PC-9 (cell line): ENCODE results near the gene ACYP1. TPM values are rescaled to one million over a fixed set of nuclear protein-coding genes. Genes with fewer than 3 reads are reported as not detected.

Experiments used
- BruUV-seq: library from RNA; stranded (reverse); fragments of 400-500 nt; replicated peaks from 2 replicates; lab custom pipeline; 2021; lab: Mats Ljungman, UMichigan
- CTCF ChIA-PET: fragments of 300-600 bp; sonication (Branson Sonifier 250); formaldehyde crosslinking; loops from one replicate; lab custom pipeline; 2022; ENCODE audit warnings: antibody characterized with exemption; lab: Charles Lee
- POLR2A ChIA-PET: fragments of 300-600 bp; sonication (Branson Sonifier 250); formaldehyde crosslinking; loops from one replicate; lab custom pipeline; 2022; ENCODE audit warnings: antibody characterized with exemption; ENCODE audit not compliant: unreplicated experiment; lab: Charles Lee
- DNase-seq, 2 experiments: peaks; one replicate each; pipeline versions ENCODE4 v3.0.0 to v3.0.0-alpha.2; 2015 to 2022; ENCODE audit warnings: mixed read lengths in 1 of 2
- H2AFZ ChIP-seq: fragments of 200-600 bp; sonication (generic); 2 replicates; pipeline ENCODE4 v1.8.1; 2017; ENCODE audit warnings: antibody characterized with exemption
- H3F3A ChIP-seq: fragments of 200-600 bp; sonication (generic); 2 replicates; pipeline ENCODE4 v1.8.1; 2017; ENCODE audit warnings: antibody characterized with exemption, mild to moderate bottlenecking, low read depth; ENCODE audit not compliant: insufficient read depth
- H3K27ac ChIP-seq: fragments of 200-600 bp; sonication (generic); 2 replicates; pipeline ENCODE4 v1.6.1; 2016; ENCODE audit warnings: mixed run types
- H3K27me3 ChIP-seq: fragments of 200-600 bp; sonication (generic); 2 replicates; pipeline ENCODE4 v1.6.1; 2016; ENCODE audit warnings: low read depth, mixed run types; ENCODE audit not compliant: insufficient read depth
- H3K36me3 ChIP-seq: fragments of 200-600 bp; sonication (generic); 2 replicates; pipeline ENCODE4 v1.6.1; 2016; ENCODE audit warnings: low read depth, mixed run types
- H3K4me1 ChIP-seq: fragments of 200-600 bp; sonication (generic); replicated peaks from 2 replicates; pipeline ENCODE4 v1.6.1; 2016; ENCODE audit warnings: mixed run types; ENCODE audit not compliant: insufficient read depth
- H3K4me2 ChIP-seq: fragments of 200-600 bp; sonication (generic); 2 replicates; pipeline ENCODE4 v1.6.1; 2017; ENCODE audit warnings: mixed run types
- H3K4me3 ChIP-seq: fragments of 200-600 bp; sonication (generic); 2 replicates; pipeline ENCODE4 v1.6.1; 2016; ENCODE audit warnings: mixed run types
- H3K79me2 ChIP-seq: fragments of 200-600 bp; sonication (generic); 2 replicates; pipeline ENCODE4 v1.6.1; 2017; ENCODE audit warnings: low read depth, mixed run types
- H3K9me2 ChIP-seq: fragments of 200-600 bp; sonication (generic); 2 replicates; pipeline ENCODE4 v1.8.1; 2017; ENCODE audit warnings: mild to moderate bottlenecking; ENCODE audit not compliant: insufficient read depth
- H3K9me3 ChIP-seq: fragments of 200-600 bp; sonication (generic); 2 replicates; pipeline ENCODE4 v1.8.1; 2016; ENCODE audit warnings: low read depth; ENCODE audit not compliant: insufficient read depth
- H4K20me1 ChIP-seq: fragments of 200-600 bp; sonication (generic); 2 replicates; pipeline ENCODE4 v1.8.1; 2017; ENCODE audit not compliant: insufficient read depth
- EZH2 ChIP-seq: fragments of 200-600 bp; sonication (generic); IDR thresholded peaks from 2 replicates; pipeline ENCODE4 v1.8.0; 2017; ENCODE audit warnings: antibody characterized with exemption, low read depth
- intact Hi-C: fragments of 100-400 bp; cut with micrococcal nuclease; formaldehyde crosslinking; loops from one replicate; pipeline ENCODE4 v1.10.0; 2022; ENCODE audit not compliant: unreplicated experiment
- total RNA-seq: library from RNA; stranded (reverse); gene quantifications from 2 replicates; pipeline ENCODE4 v1.2.3, GENCODE V29; 2021
- TF ChIP-seq, protein P1 (sequence below): fragments of 200-600 bp; sonication (generic); conservative IDR thresholded peaks from 2 replicates; pipeline ENCODE4 v1.6.1; 2017; ENCODE audit warnings: mixed run types, antibody characterized with exemption, mild to moderate bottlenecking, moderate library complexity

The ACYP1 gene
- total RNA-seq, 1 experiment from 2014 or later, result 98.9 TPM

DNA sequence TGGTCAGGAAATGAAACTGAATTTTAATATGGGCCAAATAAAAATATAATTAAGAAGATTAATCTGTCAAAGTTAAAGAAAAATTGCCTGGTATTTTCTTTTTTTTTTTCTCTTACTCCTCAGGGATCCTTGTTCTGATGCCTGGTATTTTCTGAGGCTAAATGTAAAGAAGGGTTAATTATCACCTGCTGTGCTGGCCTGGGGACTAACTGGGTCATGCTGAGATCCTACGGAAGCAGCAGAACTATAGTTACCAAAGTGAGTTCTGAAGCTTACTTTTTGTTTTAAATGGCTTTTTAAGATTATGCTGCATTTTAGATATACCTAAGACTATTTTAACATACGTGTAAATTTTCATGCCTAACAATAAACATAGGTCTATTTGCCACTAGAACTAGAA lies 28.9 kb upstream of the ACYP1 start:
- no peak for DNase-seq
- intact Hi-C loops, result no loop called here
- no peak for TF ChIP-seq EZH2
- TF ChIP-seq, protein P1, sequence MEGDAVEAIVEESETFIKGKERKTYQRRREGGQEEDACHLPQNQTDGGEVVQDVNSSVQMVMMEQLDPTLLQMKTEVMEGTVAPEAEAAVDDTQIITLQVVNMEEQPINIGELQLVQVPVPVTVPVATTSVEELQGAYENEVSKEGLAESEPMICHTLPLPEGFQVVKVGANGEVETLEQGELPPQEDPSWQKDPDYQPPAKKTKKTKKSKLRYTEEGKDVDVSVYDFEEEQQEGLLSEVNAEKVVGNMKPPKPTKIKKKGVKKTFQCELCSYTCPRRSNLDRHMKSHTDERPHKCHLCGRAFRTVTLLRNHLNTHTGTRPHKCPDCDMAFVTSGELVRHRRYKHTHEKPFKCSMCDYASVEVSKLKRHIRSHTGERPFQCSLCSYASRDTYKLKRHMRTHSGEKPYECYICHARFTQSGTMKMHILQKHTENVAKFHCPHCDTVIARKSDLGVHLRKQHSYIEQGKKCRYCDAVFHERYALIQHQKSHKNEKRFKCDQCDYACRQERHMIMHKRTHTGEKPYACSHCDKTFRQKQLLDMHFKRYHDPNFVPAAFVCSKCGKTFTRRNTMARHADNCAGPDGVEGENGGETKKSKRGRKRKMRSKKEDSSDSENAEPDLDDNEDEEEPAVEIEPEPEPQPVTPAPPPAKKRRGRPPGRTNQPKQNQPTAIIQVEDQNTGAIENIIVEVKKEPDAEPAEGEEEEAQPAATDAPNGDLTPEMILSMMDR, result no peak
- no peaks in the 10 kb centered on the region for H3K4me1 ChIP-seq
- H3F3A ChIP-seq, result peaks cover 16% of the 10 kb centered on the region
- H3K36me3 ChIP-seq, result peaks cover 67% of the 10 kb centered on the region
- H3K27me3 ChIP-seq, result no peaks in the 10 kb centered on the region
- H3K27ac ChIP-seq, result no peak overlapping the region
- no peak overlapping the region for H3K4me3 ChIP-seq
- no peak overlapping the region for H3K4me2 ChIP-seq
- H3K9me2 ChIP-seq, result no peaks in the 10 kb centered on the region
- H2AFZ ChIP-seq, result no peak overlapping the region
- ChIA-PET CTCF (interaction anchor here (0.5 to 0.6 kb wide), 2 partner anchors 27 to 299 kb away, joined by 3 to 5 read pairs; no protein-coding TSS in a partner anchor), POLR2A (interaction anchor here (0.6 kb wide), 1 partner anchor 210 kb away, joined by 4 read pairs; no protein-coding TSS in a partner anchor)
- H3K9me3 ChIP-seq, result no peaks in the 10 kb centered on the region
- peaks cover 5% of the 10 kb centered on the region; the same call in 1 of the 2 replicates for H4K20me1 ChIP-seq
- BruUV-seq, result no TSS peak
- H3K79me2 ChIP-seq, result no peaks in the 10 kb centered on the region

DNA sequence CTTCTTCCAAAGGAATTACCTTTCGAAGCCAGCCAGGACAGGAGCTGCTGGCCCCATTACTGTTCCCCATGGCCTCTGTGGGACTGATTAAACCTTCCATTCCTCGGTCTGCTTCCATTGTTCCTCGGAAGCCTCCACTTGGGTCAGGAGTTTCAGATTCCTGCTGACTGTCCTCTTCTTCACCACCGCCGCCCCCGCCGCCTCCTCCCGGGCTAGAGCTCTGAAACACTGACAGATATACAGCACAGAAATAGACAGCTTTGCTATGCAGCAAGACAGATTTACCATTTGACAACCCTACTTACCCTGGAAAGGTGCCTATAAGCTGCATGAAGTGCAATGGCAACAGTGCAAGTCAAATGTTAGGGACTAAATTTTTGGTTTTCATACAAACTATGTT lies 27.4 kb upstream of the ACYP1 start:
- ChIA-PET CTCF (interaction anchor here (0.6 kb wide), 1 partner anchor 52 kb away, joined by 3 read pairs; no protein-coding TSS in a partner anchor), POLR2A (interaction anchor here (0.6 kb wide), 1 partner anchor 956 kb away, joined by 4 read pairs; no protein-coding TSS in a partner anchor)
- no peaks in the 10 kb centered on the region for H3K79me2 ChIP-seq
- H3K4me3 ChIP-seq, result no peak overlapping the region
- no peaks in the 10 kb centered on the region for H3K9me3 ChIP-seq
- peaks cover 67% of the 10 kb centered on the region for H3K36me3 ChIP-seq
- BruUV-seq, result no TSS peak
- H2AFZ ChIP-seq, result no peak overlapping the region
- H3K27me3 ChIP-seq, result no peaks in the 10 kb centered on the region
- H3F3A ChIP-seq, result peaks cover 16% of the 10 kb centered on the region
- intact Hi-C loops, result no loop called here
- H3K4me1 ChIP-seq, result no peaks in the 10 kb centered on the region
- no peak overlapping the region for H3K4me2 ChIP-seq
- H4K20me1 ChIP-seq, result peaks cover 5% of the 10 kb centered on the region; the same call in 1 of the 2 replicates
- TF ChIP-seq, protein P1, result no peak
- no peak for TF ChIP-seq EZH2
- no peak overlapping the region for H3K27ac ChIP-seq
- DNase-seq, result no peak
- H3K9me2 ChIP-seq, result no peaks in the 10 kb centered on the region

DNA sequence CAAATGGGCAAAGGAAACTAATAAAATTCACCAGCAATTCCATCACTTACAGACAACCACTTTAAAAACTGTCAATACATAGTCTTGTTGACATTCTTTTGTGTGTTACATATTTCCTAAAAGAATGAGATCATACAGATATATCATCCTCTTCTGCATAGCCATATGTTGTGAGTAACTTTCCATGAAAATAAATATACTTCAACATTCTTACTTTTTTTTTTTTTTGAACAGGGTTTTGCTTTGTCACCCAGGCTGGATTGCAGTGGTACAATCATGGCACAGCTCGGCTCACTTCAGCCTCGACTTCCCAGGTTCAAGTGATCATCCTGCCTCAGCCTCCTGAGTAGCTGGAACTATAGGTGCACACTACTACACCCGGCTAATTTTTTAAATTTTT lies 26.5 kb upstream of the ACYP1 start:
- BruUV-seq, result no TSS peak
- intact Hi-C loops, result no loop called here
- Histone ChIP-seq H3K27ac (no peak overlapping the region), H3K4me3 (no peak overlapping the region), H3K9me2 (no peaks in the 10 kb centered on the region), H3F3A (peaks cover 16% of the 10 kb centered on the region), H3K27me3 (no peaks in the 10 kb centered on the region), H3K4me2 (no peak overlapping the region), H4K20me1 (peaks cover 5% of the 10 kb centered on the region; the same call in 1 of the 2 replicates), H3K4me1 (no peaks in the 10 kb centered on the region), H3K36me3 (peaks cover 72% of the 10 kb centered on the region), H2AFZ (no peak overlapping the region), H3K9me3 (no peaks in the 10 kb centered on the region), H3K79me2 (no peaks in the 10 kb centered on the region)
- POLR2A ChIA-PET, result no interaction called here
- CTCF ChIA-PET, result interaction anchor here (0.7 to 2.8 kb wide), 2 partner anchors 124 to 229 kb away, joined by 3 to 37 read pairs; no protein-coding TSS in a partner anchor
- TF ChIP-seq, protein P1, result no peak
- no peak for TF ChIP-seq EZH2
- no peak for DNase-seq
